HEK293 (cell line): ENCODE results near the gene INO80B.

ENCODE experiments used
- KLF10 ChIP-seq: fragments of 450-650 bp; IDR thresholded peaks from 2 replicates; pipeline ENCODE4 v1.5.1; 2018; ENCODE audit warnings: missing biosample characterization, mild to moderate bottlenecking, missing genetic modification characterization
- KLF9 ChIP-seq: fragments of 450-650 bp; formaldehyde crosslinking; IDR thresholded peaks from 2 replicates; pipeline ENCODE4 v1.5.1; 2016; ENCODE audit warnings: missing biosample characterization, missing genetic modification characterization, low read depth
- PBX3 ChIP-seq: sonication (generic); formaldehyde crosslinking; IDR thresholded peaks from 2 replicates; pipeline ENCODE4 v1.8.1; 2022; ENCODE audit warnings: mild to moderate bottlenecking, moderate library complexity, missing genetic modification reagents
- ZBTB1 ChIP-seq: fragments of 450-650 bp; formaldehyde crosslinking; IDR thresholded peaks from 2 replicates; pipeline ENCODE4 v1.5.1; 2016; ENCODE audit warnings: missing biosample characterization, missing genetic modification characterization
- ZFP37 ChIP-seq: fragments of 450-650 bp; formaldehyde crosslinking; IDR thresholded peaks from 2 replicates; pipeline ENCODE4 v1.5.1; 2016; ENCODE audit warnings: missing biosample characterization, missing genetic modification characterization
- ZIC2 ChIP-seq: fragments of 450-650 bp; formaldehyde crosslinking; IDR thresholded peaks from 2 replicates; pipeline ENCODE4 v1.5.1; 2016; ENCODE audit warnings: missing biosample characterization, missing genetic modification characterization
- ZNF140 ChIP-seq: fragments of 450-650 bp; formaldehyde crosslinking; IDR thresholded peaks from 2 replicates; pipeline ENCODE4 v1.5.1; 2016; ENCODE audit warnings: missing biosample characterization, missing genetic modification characterization
- ZNF16 ChIP-seq: fragments of 450-650 bp; formaldehyde crosslinking; IDR thresholded peaks from 2 replicates; pipeline ENCODE4 v1.5.1; 2016; ENCODE audit warnings: low read depth, missing biosample characterization, missing genetic modification characterization
- ZNF184 ChIP-seq: fragments of 450-650 bp; IDR thresholded peaks from 2 replicates; pipeline ENCODE4 v1.5.1; 2018; ENCODE audit warnings: missing biosample characterization, mild to moderate bottlenecking, missing genetic modification characterization
- ZNF274 ChIP-seq, 2 experiments: fragments of 200-500 bp in 1 of 2; fragments of 450-650 bp in 1 of 2; sonication (Bioruptor generic) in 1 of 2; formaldehyde crosslinking in 1 of 2; IDR thresholded peaks; 2 replicates each; pipeline versions ENCODE4 v1.5.1 to v1.6.1; 2014 to 2016; ENCODE audit warnings: borderline replicate concordance in 1 of 2, inconsistent platforms in 1 of 2, low read length in 1 of 2, missing biosample characterization in 1 of 2, missing genetic modification characterization in 1 of 2
- ZNF354C ChIP-seq: fragments of 450-650 bp; formaldehyde crosslinking; IDR thresholded peaks from 2 replicates; pipeline ENCODE4 v1.5.1; 2016; ENCODE audit warnings: missing biosample characterization, missing genetic modification characterization, low read depth, borderline replicate concordance
- ZNF423 ChIP-seq: fragments of 450-650 bp; formaldehyde crosslinking; IDR thresholded peaks from 2 replicates; pipeline ENCODE4 v1.5.1; 2016; ENCODE audit warnings: missing biosample characterization, missing genetic modification characterization
- ZNF529 ChIP-seq: fragments of 450-650 bp; formaldehyde crosslinking; IDR thresholded peaks from 2 replicates; pipeline ENCODE4 v1.5.1; 2017; ENCODE audit warnings: missing genetic modification characterization, missing biosample characterization; ENCODE audit not compliant: insufficient replicate concordance
- ZNF530 ChIP-seq: fragments of 450-650 bp; formaldehyde crosslinking; IDR thresholded peaks from 2 replicates; pipeline ENCODE4 v1.5.1; 2016; ENCODE audit warnings: low read depth, missing biosample characterization, missing genetic modification characterization
- ZNF548 ChIP-seq: fragments of 450-650 bp; formaldehyde crosslinking; IDR thresholded peaks from 2 replicates; pipeline ENCODE4 v1.5.1; 2016; ENCODE audit warnings: missing biosample characterization, missing genetic modification characterization
- ZNF549 ChIP-seq: fragments of 450-650 bp; IDR thresholded peaks from 2 replicates; pipeline ENCODE4 v1.5.1; 2018; ENCODE audit warnings: missing biosample characterization, missing genetic modification characterization, mild to moderate bottlenecking, inconsistent platforms, moderate library complexity
- ZNF623 ChIP-seq: fragments of 450-650 bp; formaldehyde crosslinking; IDR thresholded peaks from 2 replicates; pipeline ENCODE4 v1.5.1; 2016; ENCODE audit warnings: missing biosample characterization, missing genetic modification characterization
- ZNF645 ChIP-seq: fragments of 450-650 bp; formaldehyde crosslinking; IDR thresholded peaks from 2 replicates; pipeline ENCODE4; 2016; ENCODE audit warnings: missing biosample characterization, missing genetic modification characterization
- ZNF654 ChIP-seq: fragments of 450-650 bp; formaldehyde crosslinking; IDR thresholded peaks from 2 replicates; pipeline ENCODE4 v1.5.1; 2016; ENCODE audit warnings: low read depth, missing biosample characterization, missing genetic modification characterization
- ZNF658 ChIP-seq: fragments of 450-650 bp; formaldehyde crosslinking; IDR thresholded peaks from 2 replicates; pipeline ENCODE4; 2016; ENCODE audit warnings: missing biosample characterization, missing genetic modification characterization
- ZNF747 ChIP-seq: fragments of 450-650 bp; formaldehyde crosslinking; IDR thresholded peaks from 2 replicates; pipeline ENCODE4 v1.5.1; 2016; ENCODE audit warnings: missing biosample characterization, missing genetic modification characterization
- ZNF76 ChIP-seq: fragments of 450-650 bp; formaldehyde crosslinking; IDR thresholded peaks from 2 replicates; pipeline ENCODE4; 2016; ENCODE audit warnings: low read depth, missing biosample characterization, missing genetic modification characterization, borderline replicate concordance
- ZNF776 ChIP-seq: fragments of 450-650 bp; formaldehyde crosslinking; IDR thresholded peaks from 2 replicates; pipeline ENCODE4 v1.5.0; 2017; ENCODE audit warnings: missing biosample characterization, missing genetic modification characterization, borderline replicate concordance
- TF ChIP-seq, protein P1 (sequence below): fragments of 450-650 bp; formaldehyde crosslinking; IDR thresholded peaks from 2 replicates; pipeline ENCODE4 v1.5.1; 2016; ENCODE audit warnings: missing biosample characterization, missing genetic modification characterization
- TF ChIP-seq, protein P2 (sequence below): IDR thresholded peaks from 2 replicates; pipeline ENCODE4 v1.6.1; 2011; ENCODE audit warnings: mild to moderate bottlenecking, low read depth, low read length, borderline replicate concordance
- TF ChIP-seq, protein P3 (sequence below): fragments of 450-650 bp; IDR thresholded peaks from 2 replicates; pipeline ENCODE4 v1.5.1; 2018; ENCODE audit warnings: missing biosample characterization, missing genetic modification characterization
- TF ChIP-seq, protein P4 (sequence below): fragments of 450-650 bp; formaldehyde crosslinking; IDR thresholded peaks from 2 replicates; pipeline ENCODE4 v1.5.1; 2016; ENCODE audit warnings: missing biosample characterization, missing genetic modification characterization

INO80B gene

GRCh38 chr2:74472086-74472944 is 17.4 kb downstream of the INO80B start, which contains the start of gene MRPL53 (continued):
- TF ChIP-seq ZNF548 (tag by site-specific recombination) (no peak), ZNF776 (tag by site-specific recombination) (no peak), ZNF549 (no peak), KLF9 (tag by site-specific recombination) (peak; percentile 13; the same call in 1 of the 2 replicates), ZNF658 (no peak), ZNF354C (tag by site-specific recombination) (no peak), ZNF645 (tag by site-specific recombination) (no peak), ZNF16 (tag by site-specific recombination) (no peak), PBX3 (peak; percentile 96), ZNF654 (no peak), ZNF140 (no peak), ZNF747 (tag by site-specific recombination) (no peak), ZNF274 (IDR thresholded peaks at IDR 0.05; ENCODE audit: low read length) (no peak), ZNF274 (tag by site-specific recombination; IDR thresholded peaks at IDR 0.05; ENCODE audit: borderline replicate concordance) (no peak), ZNF623 (no peak), ZBTB1 (tag by site-specific recombination) (no peak), KLF10 (tag by site-specific recombination) (no peak), ZNF529 (tag by site-specific recombination) (no peak), ZIC2 (tag by site-specific recombination) (no peak), ZNF184 (no peak), ZNF76 (tag by site-specific recombination) (peak; percentile 78), ZNF423 (tag by site-specific recombination) (no peak), ZNF530 (tag by site-specific recombination) (no peak), ZFP37 (tag by site-specific recombination) (peak; percentile 88)
- TF ChIP-seq, protein P1, sequence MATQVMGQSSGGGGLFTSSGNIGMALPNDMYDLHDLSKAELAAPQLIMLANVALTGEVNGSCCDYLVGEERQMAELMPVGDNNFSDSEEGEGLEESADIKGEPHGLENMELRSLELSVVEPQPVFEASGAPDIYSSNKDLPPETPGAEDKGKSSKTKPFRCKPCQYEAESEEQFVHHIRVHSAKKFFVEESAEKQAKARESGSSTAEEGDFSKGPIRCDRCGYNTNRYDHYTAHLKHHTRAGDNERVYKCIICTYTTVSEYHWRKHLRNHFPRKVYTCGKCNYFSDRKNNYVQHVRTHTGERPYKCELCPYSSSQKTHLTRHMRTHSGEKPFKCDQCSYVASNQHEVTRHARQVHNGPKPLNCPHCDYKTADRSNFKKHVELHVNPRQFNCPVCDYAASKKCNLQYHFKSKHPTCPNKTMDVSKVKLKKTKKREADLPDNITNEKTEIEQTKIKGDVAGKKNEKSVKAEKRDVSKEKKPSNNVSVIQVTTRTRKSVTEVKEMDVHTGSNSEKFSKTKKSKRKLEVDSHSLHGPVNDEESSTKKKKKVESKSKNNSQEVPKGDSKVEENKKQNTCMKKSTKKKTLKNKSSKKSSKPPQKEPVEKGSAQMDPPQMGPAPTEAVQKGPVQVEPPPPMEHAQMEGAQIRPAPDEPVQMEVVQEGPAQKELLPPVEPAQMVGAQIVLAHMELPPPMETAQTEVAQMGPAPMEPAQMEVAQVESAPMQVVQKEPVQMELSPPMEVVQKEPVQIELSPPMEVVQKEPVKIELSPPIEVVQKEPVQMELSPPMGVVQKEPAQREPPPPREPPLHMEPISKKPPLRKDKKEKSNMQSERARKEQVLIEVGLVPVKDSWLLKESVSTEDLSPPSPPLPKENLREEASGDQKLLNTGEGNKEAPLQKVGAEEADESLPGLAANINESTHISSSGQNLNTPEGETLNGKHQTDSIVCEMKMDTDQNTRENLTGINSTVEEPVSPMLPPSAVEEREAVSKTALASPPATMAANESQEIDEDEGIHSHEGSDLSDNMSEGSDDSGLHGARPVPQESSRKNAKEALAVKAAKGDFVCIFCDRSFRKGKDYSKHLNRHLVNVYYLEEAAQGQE (tag by site-specific recombination): no peak
- TF ChIP-seq, protein P2, sequence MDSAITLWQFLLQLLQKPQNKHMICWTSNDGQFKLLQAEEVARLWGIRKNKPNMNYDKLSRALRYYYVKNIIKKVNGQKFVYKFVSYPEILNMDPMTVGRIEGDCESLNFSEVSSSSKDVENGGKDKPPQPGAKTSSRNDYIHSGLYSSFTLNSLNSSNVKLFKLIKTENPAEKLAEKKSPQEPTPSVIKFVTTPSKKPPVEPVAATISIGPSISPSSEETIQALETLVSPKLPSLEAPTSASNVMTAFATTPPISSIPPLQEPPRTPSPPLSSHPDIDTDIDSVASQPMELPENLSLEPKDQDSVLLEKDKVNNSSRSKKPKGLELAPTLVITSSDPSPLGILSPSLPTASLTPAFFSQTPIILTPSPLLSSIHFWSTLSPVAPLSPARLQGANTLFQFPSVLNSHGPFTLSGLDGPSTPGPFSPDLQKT: peak; percentile 59
- TF ChIP-seq, protein P3, sequence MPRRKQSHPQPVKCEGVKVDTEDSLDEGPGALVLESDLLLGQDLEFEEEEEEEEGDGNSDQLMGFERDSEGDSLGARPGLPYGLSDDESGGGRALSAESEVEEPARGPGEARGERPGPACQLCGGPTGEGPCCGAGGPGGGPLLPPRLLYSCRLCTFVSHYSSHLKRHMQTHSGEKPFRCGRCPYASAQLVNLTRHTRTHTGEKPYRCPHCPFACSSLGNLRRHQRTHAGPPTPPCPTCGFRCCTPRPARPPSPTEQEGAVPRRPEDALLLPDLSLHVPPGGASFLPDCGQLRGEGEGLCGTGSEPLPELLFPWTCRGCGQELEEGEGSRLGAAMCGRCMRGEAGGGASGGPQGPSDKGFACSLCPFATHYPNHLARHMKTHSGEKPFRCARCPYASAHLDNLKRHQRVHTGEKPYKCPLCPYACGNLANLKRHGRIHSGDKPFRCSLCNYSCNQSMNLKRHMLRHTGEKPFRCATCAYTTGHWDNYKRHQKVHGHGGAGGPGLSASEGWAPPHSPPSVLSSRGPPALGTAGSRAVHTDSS (tag by site-specific recombination): no peak
- TF ChIP-seq, protein P4, sequence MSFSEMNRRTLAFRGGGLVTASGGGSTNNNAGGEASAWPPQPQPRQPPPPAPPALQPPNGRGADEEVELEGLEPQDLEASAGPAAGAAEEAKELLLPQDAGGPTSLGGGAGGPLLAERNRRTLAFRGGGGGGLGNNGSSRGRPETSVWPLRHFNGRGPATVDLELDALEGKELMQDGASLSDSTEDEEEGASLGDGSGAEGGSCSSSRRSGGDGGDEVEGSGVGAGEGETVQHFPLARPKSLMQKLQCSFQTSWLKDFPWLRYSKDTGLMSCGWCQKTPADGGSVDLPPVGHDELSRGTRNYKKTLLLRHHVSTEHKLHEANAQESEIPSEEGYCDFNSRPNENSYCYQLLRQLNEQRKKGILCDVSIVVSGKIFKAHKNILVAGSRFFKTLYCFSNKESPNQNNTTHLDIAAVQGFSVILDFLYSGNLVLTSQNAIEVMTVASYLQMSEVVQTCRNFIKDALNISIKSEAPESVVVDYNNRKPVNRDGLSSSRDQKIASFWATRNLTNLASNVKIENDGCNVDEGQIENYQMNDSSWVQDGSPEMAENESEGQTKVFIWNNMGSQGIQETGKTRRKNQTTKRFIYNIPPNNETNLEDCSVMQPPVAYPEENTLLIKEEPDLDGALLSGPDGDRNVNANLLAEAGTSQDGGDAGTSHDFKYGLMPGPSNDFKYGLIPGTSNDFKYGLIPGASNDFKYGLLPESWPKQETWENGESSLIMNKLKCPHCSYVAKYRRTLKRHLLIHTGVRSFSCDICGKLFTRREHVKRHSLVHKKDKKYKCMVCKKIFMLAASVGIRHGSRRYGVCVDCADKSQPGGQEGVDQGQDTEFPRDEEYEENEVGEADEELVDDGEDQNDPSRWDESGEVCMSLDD (tag by site-specific recombination): no peak
